ENCODE measurements around the gene PEDS1. TPM values are rescaled to one million over a fixed set of nuclear protein-coding genes. Genes with fewer than 3 reads are reported as not detected.

PEDS1 gene
- total and polyA plus RNA-seq, 2 of the 13 experiments (the other 11 are each of a cell fraction or from before 2014, with no cell fraction given), result 30.5 to 93.9 TPM

- TF ChIP-seq, protein P1, sequence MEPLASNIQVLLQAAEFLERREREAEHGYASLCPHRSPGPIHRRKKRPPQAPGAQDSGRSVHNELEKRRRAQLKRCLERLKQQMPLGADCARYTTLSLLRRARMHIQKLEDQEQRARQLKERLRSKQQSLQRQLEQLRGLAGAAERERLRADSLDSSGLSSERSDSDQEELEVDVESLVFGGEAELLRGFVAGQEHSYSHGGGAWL (CRISPR knock-in tag; IDR thresholded peaks at IDR 0.05), result peak; percentile 44; the same call in 1 of the 2 replicates
- TF ChIP-seq ZBTB1 (CRISPR knock-in tag; IDR thresholded peaks at IDR 0.05; ENCODE audit: borderline replicate concordance), result no peak
- TF ChIP-seq NFRKB (IDR thresholded peaks at IDR 0.05), result no peak
- no peak for TF ChIP-seq ZNF558 (CRISPR knock-in tag; IDR thresholded peaks at IDR 0.05; ENCODE audit: borderline replicate concordance)
- no peak for TF ChIP-seq ATM (IDR thresholded peaks at IDR 0.05; ENCODE audit: borderline replicate concordance)
- no peak for TF ChIP-seq BCLAF1 (IDR thresholded peaks at IDR 0.05)
- no peak for TF ChIP-seq HDAC6 (IDR thresholded peaks at IDR 0.05; ENCODE audit: low read depth, low read length)
- TF ChIP-seq ZSCAN21 (CRISPR knock-in tag; IDR thresholded peaks at IDR 0.05; ENCODE audit: borderline replicate concordance), result peak; percentile 30; the same call in 1 of the 2 replicates
- no peak for TF ChIP-seq ZNF776 (CRISPR knock-in tag; IDR thresholded peaks at IDR 0.05)
- no peak; the same call in 2 of the 3 replicates for TF ChIP-seq MXI1 (IDR thresholded peaks at IDR 0.05; ENCODE audit: borderline replicate concordance, low read depth, low read length)
- TF ChIP-seq ZEB1 (IDR thresholded peaks at IDR 0.05; ENCODE audit: insufficient replicate concordance, low read depth), result no peak
- no peak for TF ChIP-seq ZNF777 (CRISPR knock-in tag; IDR thresholded peaks at IDR 0.05)
- TF ChIP-seq TAF1 (CRISPR knock-in tag; IDR thresholded peaks at IDR 0.05), result no peak
- TF ChIP-seq SUZ12 (IDR thresholded peaks at IDR 0.05; ENCODE audit: low read depth, low read length), result no peak
- TF ChIP-seq RAD21 (CRISPR knock-in tag; IDR thresholded peaks at IDR 0.05), result peak; percentile 66
- TF ChIP-seq, protein P2, sequence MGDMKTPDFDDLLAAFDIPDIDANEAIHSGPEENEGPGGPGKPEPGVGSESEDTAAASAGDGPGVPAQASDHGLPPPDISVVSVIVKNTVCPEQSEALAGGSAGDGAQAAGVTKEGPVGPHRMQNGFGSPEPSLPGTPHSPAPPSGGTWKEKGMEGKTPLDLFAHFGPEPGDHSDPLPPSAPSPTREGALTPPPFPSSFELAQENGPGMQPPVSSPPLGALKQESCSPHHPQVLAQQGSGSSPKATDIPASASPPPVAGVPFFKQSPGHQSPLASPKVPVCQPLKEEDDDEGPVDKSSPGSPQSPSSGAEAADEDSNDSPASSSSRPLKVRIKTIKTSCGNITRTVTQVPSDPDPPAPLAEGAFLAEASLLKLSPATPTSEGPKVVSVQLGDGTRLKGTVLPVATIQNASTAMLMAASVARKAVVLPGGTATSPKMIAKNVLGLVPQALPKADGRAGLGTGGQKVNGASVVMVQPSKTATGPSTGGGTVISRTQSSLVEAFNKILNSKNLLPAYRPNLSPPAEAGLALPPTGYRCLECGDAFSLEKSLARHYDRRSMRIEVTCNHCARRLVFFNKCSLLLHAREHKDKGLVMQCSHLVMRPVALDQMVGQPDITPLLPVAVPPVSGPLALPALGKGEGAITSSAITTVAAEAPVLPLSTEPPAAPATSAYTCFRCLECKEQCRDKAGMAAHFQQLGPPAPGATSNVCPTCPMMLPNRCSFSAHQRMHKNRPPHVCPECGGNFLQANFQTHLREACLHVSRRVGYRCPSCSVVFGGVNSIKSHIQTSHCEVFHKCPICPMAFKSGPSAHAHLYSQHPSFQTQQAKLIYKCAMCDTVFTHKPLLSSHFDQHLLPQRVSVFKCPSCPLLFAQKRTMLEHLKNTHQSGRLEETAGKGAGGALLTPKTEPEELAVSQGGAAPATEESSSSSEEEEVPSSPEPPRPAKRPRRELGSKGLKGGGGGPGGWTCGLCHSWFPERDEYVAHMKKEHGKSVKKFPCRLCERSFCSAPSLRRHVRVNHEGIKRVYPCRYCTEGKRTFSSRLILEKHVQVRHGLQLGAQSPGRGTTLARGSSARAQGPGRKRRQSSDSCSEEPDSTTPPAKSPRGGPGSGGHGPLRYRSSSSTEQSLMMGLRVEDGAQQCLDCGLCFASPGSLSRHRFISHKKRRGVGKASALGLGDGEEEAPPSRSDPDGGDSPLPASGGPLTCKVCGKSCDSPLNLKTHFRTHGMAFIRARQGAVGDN (CRISPR knock-in tag; IDR thresholded peaks at IDR 0.05), result peak; percentile 61; the same call in 1 of the 2 replicates
- TF ChIP-seq ZMYM4 (CRISPR knock-in tag; IDR thresholded peaks at IDR 0.05), result peak; percentile 56; the same call in 1 of the 2 replicates
- TF ChIP-seq KAT7 (CRISPR knock-in tag; IDR thresholded peaks at IDR 0.05; ENCODE audit: borderline replicate concordance), result no peak
- no peak for TF ChIP-seq ATAD3A (CRISPR knock-in tag; IDR thresholded peaks at IDR 0.05)
- peak; percentile 80 for TF ChIP-seq HNF4A (CRISPR knock-in tag; IDR thresholded peaks at IDR 0.05)
- TF ChIP-seq TARDBP (CRISPR knock-in tag; IDR thresholded peaks at IDR 0.05), result peak; percentile 42; the same call in 1 of the 2 replicates
- no peak for TF ChIP-seq NR1H2 (CRISPR knock-in tag; IDR thresholded peaks at IDR 0.05; ENCODE audit: borderline replicate concordance, low read depth)
- no peak for TF ChIP-seq ISL2 (CRISPR knock-in tag; IDR thresholded peaks at IDR 0.05)
Observed at GRCh38 chr20:50138479-50139393, 14.8 kb downstream of the PEDS1 start (continued).

Measured in HepG2 (cell line).